ENCODE results near the gene TSPAN10. TPM values are rescaled to one million over a fixed set of nuclear protein-coding genes. Genes with fewer than 3 reads are reported as not detected.

Gene TSPAN10
- 1.4 and 1.8 TPM in 2 replicates for total RNA-seq

GRCh38 chr17:81636505-81637288 lies at the start of gene TSPAN10, which contains the start of gene NPLOC4:
Gene TSPAN10, plus strand, starts transcription at chr17:81637196. Its CDS starts 5,217 bp downstream, at chr17:81642413.
Gene NPLOC4, minus strand, starts transcription at chr17:81637112. Its CDS starts 182 bp downstream, at chr17:81636930.

GRCh38 chr17:81656118-81656743 lies 19.2 kb downstream of the TSPAN10 start, which contains the start of gene PDE6G:
Gene PDE6G, minus strand, starts transcription at chr17:81656542. Its CDS starts 3,237 bp downstream, at chr17:81653305.

DNA sequence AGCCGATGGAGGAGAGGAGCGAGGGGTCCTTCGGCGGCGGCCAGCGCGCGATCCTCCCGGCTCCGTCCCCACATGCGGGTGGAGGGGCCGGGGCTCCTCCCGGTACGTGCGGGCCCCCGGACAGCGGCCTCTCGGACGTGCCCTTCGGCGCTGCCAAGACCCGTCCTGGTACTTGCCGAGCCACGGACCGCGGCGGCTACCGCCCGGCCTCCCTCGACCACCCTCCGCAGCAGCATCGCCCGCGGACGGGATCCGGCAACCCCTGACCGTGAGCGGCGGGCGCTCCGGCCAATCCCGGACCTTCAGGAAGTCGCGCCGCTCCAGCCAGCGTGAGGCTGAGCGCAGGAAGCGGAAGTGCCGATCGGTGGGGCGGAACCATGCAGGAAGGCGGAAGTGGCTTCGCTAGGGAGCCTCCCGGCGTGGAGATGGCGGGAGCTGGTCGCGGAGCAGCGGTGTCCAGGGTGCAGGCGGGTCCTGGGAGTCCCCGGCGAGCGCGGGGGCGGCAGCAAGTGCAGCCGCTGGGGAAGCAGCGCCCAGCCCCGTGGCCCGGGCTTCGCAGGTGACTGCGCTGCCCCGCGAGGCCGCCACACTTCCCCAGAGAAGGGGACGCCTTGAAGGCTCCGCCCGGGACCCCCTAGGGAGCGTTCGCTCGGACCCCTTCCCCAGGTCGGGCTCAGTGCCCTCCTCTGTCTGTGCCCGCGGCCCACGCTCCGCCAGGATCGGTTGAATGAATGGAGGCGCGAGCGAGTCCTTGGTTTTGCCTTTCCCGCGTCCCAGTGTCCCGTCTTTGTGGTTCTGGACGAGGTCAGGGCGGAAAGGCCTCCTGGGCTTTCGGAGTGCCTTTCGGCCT lies 29.6 kb downstream of the TSPAN10 start, which contains the start of the genes CCDC137 and OXLD1:
TSS of gene CCDC137 (plus strand) at position 396 of the 850 bp plus-strand sequence. CDS start at position 426, 30 bp downstream.
TSS of gene OXLD1 (minus strand) at position 264 of the 850 bp plus-strand sequence. CDS start at position 236, 28 bp downstream.

GRCh38 chr17:81683584-81684441 lies 46.8 kb downstream of the TSPAN10 start, which contains the start of the genes ARL16 and HGS:
Gene ARL16, minus strand, starts transcription at chr17:81683797. Its CDS starts 44 bp downstream, at chr17:81683753.
Gene HGS, plus strand, starts transcription at chr17:81684011. Its CDS starts 56 bp downstream, at chr17:81684067.

Small RNA genes lying within 50 kb of the gene (small RNA-seq; reads per million reads assigned to genes)
- gene MIR6786 = not detected

Other genes with a start within 250 kb of the TSPAN10 start
- 6.2 and 7.4 TPM in 2 replicates for gene BAHCC1, start 241.7 kb upstream of the TSPAN10 start, total RNA-seq
- 5,469 and 6,757 TPM in 2 replicates for gene ACTG1, start 124.4 kb upstream of the TSPAN10 start, total RNA-seq
- gene FSCN2, start 108.8 kb upstream of the TSPAN10 start, total RNA-seq = 0.59 and 2.2 TPM in 2 replicates
- gene FAAP100, start 84.8 kb upstream of the TSPAN10 start, total RNA-seq = 28.3 and 36.9 TPM in 2 replicates
- gene NPLOC4, start 84 bp upstream of the TSPAN10 start, total RNA-seq = 73.1 and 88.4 TPM in 2 replicates
- not detected in 2 replicates for gene PDE6G, start 19.3 kb downstream of the TSPAN10 start, total RNA-seq
- gene OXLD1, start 29.4 kb downstream of the TSPAN10 start, total RNA-seq = 29.7 and 30.5 TPM in 2 replicates
- 5.9 and 13.9 TPM in 2 replicates for gene CCDC137, start 29.5 kb downstream of the TSPAN10 start, total RNA-seq
- gene ARL16, start 46.6 kb downstream of the TSPAN10 start, total RNA-seq = 19.1 and 26.8 TPM in 2 replicates
- gene HGS, start 46.8 kb downstream of the TSPAN10 start, total RNA-seq = 107 and 119 TPM in 2 replicates
- 18.0 and 23.1 TPM in 2 replicates for gene MRPL12, start 66.2 kb downstream of the TSPAN10 start, total RNA-seq
- gene SLC25A10, start 75.1 kb downstream of the TSPAN10 start, total RNA-seq = 18.4 and 24.0 TPM in 2 replicates
- not detected in 2 replicates for gene GCGR, start 167.0 kb downstream of the TSPAN10 start, total RNA-seq
- gene MCRIP1, start 196.1 kb downstream of the TSPAN10 start, total RNA-seq = 63.1 and 87.8 TPM in 2 replicates
- gene PPP1R27, start 197.9 kb downstream of the TSPAN10 start, total RNA-seq = not detected in 2 replicates
- gene P4HB, start 223.3 kb downstream of the TSPAN10 start, total RNA-seq = 794 and 796 TPM in 2 replicates
- gene ARHGDIA, start 234.1 kb downstream of the TSPAN10 start, total RNA-seq = 158 and 179 TPM in 2 replicates

Data from subcutaneous preadipocyte (primary cell).